Effector memory CD8-positive, alpha-beta T cell (primary cell): Measurements from ENCODE around the gene APP.

ENCODE experiments used
- ATAC-seq: fragments of 150-1000 bp; cut with Tn5 transposase; replicated peaks from 2 replicates; pipeline ENCODE4 v1.10.0; 2021; ENCODE audit warnings: mild to moderate bottlenecking, moderate library complexity
- DNase-seq, 3 experiments: peaks; one replicate each; pipeline ENCODE4 v3.0.0; 2021
- H3K27ac Mint-ChIP-seq, 2 donors: one replicate each; pipeline ENCODE4 v1.8.0; 2022; ENCODE audit warnings: mild to moderate bottlenecking in 2 of 2, mixed read lengths in 2 of 2, moderate library complexity in 2 of 2
- H3K27me3 Mint-ChIP-seq, 2 donors: one replicate each; pipeline ENCODE4 v1.8.0; 2022; ENCODE audit warnings: mixed read lengths in 2 of 2
- H3K36me3 Mint-ChIP-seq: one replicate; pipeline ENCODE4 v1.8.0; 2022; ENCODE audit warnings: mild to moderate bottlenecking, moderate library complexity, mixed read lengths; ENCODE audit not compliant: insufficient read depth
- H3K4me1 Mint-ChIP-seq, 2 donors: one replicate each; pipeline ENCODE4 v1.8.0; 2022; ENCODE audit warnings: low read depth in 2 of 2, mixed read lengths in 2 of 2
- H3K4me3 Mint-ChIP-seq, 2 donors: one replicate each; pipeline ENCODE4 v1.8.0; 2022; ENCODE audit warnings: mild to moderate bottlenecking in 2 of 2, mixed read lengths in 2 of 2, moderate library complexity in 2 of 2
- H3K9me3 Mint-ChIP-seq, 2 donors: one replicate each; pipeline ENCODE4 v1.8.0; 2022; ENCODE audit warnings: mixed read lengths in 2 of 2

Gene APP

DNA sequence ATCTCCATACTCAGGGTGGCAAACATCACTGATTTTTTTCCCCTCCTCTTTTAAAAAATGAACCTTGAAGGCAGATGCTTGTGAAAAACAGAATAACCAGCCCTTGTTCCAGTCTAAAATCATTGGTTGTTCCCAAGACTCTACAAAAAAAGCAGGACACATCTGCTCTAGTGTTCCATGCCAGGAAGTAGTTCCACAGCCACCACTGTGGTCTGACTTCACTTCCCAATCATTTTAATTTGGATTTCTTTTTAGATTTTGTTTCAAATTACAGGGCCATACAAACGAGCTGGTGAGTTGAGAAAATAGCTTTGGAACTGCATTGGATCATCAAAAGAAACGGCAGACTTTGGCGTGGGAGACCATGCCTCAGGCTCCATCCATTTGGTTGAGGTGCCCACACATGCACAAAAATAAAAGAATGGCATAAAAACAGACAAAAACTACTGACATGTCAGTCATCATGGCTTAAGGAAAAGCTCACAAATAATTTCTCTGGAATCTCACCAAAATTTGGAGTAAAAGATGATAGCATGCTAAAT is 225.8 kb downstream of the APP start:
- H3K9me3 Mint-ChIP-seq = peaks cover 0 to 2% of the 10 kb centered on the region in 2 donors
- ATAC-seq = no peak
- H3K4me3 Mint-ChIP-seq = no peak overlapping the region
- H3K4me1 Mint-ChIP-seq = no peaks in the 10 kb centered on the region
- H3K36me3 Mint-ChIP-seq = no peaks in the 10 kb centered on the region
- H3K27ac Mint-ChIP-seq = no peak overlapping the region
- DNase-seq = no peak
- no peaks in the 10 kb centered on the region for H3K27me3 Mint-ChIP-seq

DNA sequence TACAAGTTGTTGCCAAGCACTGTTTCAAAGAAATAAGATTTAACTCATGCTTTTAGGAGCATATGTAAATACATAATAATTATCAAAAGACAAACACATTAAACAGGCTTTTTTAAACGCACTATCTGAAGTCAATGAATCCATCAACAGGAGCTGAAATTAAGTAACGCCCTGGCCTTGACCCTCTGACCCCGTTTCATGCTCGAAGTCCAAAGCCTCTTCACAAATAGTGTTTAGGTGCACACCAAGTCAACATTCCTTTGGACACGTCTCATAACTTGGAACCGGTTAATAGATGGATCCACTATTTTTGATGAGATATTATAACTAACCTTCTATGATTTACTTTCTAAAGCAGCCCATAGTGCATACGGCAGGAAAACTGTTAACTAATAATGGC is 226.5 kb downstream of the APP start:
- Mint-ChIP-seq H3K36me3 (no peaks in the 10 kb centered on the region), H3K4me1 (no peaks in the 10 kb centered on the region), H3K4me3 (no peak overlapping the region), H3K9me3 (peaks cover 0 to 2% of the 10 kb centered on the region in 2 donors), H3K27me3 (no peaks in the 10 kb centered on the region), H3K27ac (no peak overlapping the region)
- DNase-seq (no peak), ATAC-seq (no peak)

DNA sequence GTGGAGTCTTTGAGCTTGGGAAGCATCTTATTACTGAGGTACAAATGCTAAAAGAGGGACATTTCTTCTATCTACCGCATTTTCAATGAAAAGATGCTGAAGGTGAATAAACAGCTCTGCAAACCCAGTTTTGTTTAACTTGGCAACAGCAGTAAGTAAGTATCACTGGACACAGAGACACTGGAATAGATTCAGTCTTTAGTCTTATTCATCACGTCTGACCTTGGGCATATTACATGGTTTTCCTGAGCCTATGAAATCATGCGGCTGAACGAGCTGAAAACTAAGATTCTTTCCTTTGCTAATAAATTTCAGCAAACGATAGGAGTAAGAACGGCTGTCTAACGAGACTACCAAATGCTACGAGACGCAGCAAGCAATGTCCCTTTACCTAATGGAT is 228.4 kb downstream of the APP start:
- Mint-ChIP-seq H3K36me3 (no peaks in the 10 kb centered on the region), H3K4me1 (no peaks in the 10 kb centered on the region), H3K9me3 (peaks cover 0 to 2% of the 10 kb centered on the region in 2 donors), H3K4me3 (no peak overlapping the region), H3K27ac (no peak overlapping the region), H3K27me3 (no peaks in the 10 kb centered on the region)
- DNase-seq = no peak
- no peak for ATAC-seq

DNA sequence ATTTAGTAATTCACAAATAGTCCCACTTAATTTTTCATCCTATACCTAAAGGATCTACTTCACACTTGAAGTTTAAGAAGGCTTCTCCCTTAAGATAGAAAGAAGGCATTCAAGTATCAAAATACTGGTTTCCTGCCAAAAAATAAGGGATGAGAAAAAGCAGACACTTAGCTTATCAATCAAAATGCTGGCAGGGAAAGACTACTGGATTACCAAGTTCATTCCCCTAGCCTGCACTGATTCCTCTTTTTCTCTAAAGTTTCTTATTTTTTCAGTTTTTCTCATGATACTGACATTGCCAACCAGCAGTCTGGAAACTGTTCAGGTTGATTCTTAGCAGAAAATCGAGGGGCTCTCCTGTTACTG is 231.2 kb downstream of the APP start:
- no peaks in the 10 kb centered on the region for H3K9me3 Mint-ChIP-seq
- H3K27me3 Mint-ChIP-seq = no peaks in the 10 kb centered on the region
- no peak overlapping the region for H3K4me3 Mint-ChIP-seq

DNA sequence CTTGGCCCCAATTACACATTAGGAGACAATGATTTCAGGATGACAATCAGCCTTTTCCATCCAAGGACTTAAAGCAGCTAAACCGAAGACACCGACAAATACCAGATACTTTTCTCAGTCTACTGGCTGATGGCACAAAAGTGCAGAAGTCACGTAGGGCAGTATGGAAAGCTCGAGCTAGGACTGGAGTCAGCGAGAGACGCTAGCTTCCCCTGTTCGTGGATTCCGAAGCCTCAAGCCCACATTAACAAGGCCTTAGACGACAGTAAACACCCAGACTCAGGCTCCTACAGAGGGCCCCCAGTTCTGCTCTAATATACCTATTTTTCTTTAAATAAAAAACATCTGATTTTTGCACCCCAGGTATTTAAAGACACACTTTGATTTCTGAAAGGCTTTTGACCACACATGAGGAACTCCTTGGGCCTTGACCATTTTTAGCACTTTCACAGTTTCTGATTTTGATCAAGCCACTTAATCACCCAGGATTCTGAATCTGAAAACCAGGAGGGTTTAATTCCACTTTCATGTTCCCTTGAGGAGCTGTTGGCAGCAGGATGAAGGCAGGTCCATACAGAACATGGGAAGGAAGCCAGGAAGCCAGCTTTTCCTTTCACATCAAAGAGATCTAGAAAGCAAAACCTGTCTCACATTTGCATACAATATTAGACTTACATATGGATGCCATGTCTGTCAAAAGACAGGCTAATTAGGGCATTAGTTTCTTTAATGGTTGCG is 231.7 kb downstream of the APP start:
- H3K9me3 Mint-ChIP-seq = peaks cover 0 to 2% of the 10 kb centered on the region in 2 donors
- H3K4me3 Mint-ChIP-seq = no peak overlapping the region
- no peaks in the 10 kb centered on the region for H3K4me1 Mint-ChIP-seq
- H3K27me3 Mint-ChIP-seq = no peaks in the 10 kb centered on the region
- no peak overlapping the region for H3K27ac Mint-ChIP-seq
- no peaks in the 10 kb centered on the region for H3K36me3 Mint-ChIP-seq
- ATAC-seq (no peak), DNase-seq (no peak)

More for the DNA sequence above, 231.2 kb downstream of the APP start:
- no peaks in the 10 kb centered on the region for H3K36me3 Mint-ChIP-seq
- ATAC-seq = no peak
- DNase-seq = no peak
- H3K27ac Mint-ChIP-seq = no peak overlapping the region
- no peaks in the 10 kb centered on the region for H3K4me1 Mint-ChIP-seq

DNA sequence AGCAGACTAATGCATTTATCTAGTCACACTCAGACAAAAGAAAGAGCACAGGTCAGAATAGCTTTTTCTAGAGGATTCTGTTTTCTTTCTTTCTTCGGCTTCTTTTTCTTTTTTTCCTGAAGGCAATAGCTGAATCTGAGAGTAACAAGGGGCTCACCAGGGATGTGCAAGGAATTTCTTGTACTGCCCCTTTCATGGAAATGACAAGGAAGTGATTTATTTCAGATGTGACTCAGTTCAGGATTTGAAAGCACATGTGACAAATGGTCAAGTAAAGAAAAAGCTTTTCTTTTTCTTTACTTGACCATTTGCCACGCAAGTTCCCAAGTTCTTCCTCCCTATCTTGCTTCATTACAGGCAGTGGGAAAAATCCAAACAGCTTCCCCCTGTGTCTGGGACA is 233.8 kb downstream of the APP start:
- Mint-ChIP-seq H3K4me3 (no peak overlapping the region), H3K4me1 (no peaks in the 10 kb centered on the region), H3K9me3 (peaks cover 0 to 3% of the 10 kb centered on the region in 2 donors), H3K27ac (no peak overlapping the region), H3K27me3 (no peaks in the 10 kb centered on the region), H3K36me3 (no peaks in the 10 kb centered on the region)
- ATAC-seq = no peak
- no peak for DNase-seq

DNA sequence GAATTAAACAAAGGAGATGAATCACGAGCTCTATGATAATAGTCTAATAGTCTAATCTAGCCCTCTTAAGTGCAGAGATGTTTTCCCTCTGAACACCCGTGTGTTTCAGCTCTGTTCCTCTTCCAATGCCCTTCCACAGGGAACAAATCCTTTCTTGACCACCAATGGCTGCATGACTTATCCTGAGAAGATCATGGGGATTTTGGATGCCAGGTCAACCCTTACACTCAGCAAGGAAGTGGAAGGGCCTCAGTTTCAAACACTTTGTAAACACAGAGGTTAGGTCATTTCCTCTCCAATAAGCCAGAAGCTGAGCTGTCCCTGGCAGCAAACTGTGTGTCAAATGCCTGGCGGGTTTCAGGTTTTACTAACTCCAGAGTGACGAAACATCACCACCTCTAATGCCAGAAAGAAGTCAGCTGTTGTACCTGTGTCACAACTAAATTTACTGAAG is 235.8 kb downstream of the APP start:
- H3K4me3 Mint-ChIP-seq = no peak overlapping the region
- ATAC-seq (no peak), DNase-seq (no peak)
- no peaks in the 10 kb centered on the region for H3K4me1 Mint-ChIP-seq
- H3K9me3 Mint-ChIP-seq = peaks cover 0 to 3% of the 10 kb centered on the region in 2 donors
- H3K27me3 Mint-ChIP-seq = peaks cover 0 to 8% of the 10 kb centered on the region in 2 donors
- H3K36me3 Mint-ChIP-seq = no peaks in the 10 kb centered on the region
- no peak overlapping the region for H3K27ac Mint-ChIP-seq

DNA sequence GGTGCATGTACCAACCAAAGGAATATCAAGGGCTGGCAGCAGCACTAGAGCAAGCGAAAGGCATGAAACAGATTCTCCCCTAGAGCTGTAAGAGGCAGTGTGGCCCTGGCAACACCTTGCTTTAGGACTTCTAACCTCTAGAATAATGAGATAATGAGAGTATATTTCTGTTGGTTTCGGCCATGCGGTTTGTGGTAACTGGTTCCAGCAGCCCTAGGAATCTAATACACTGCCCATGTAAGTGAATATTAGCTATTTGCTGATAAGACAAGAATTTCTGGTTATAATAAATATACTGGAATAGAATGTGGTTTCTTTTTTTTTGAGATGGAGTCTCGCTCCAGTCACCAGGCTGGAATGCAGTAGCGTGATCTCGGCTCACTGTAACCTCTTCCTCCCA is 236.4 kb downstream of the APP start:
- Mint-ChIP-seq H3K4me1 (no peaks in the 10 kb centered on the region), H3K36me3 (no peaks in the 10 kb centered on the region), H3K27me3 (peaks cover 0 to 8% of the 10 kb centered on the region in 2 donors), H3K9me3 (peaks cover 0 to 3% of the 10 kb centered on the region in 2 donors), H3K27ac (no peak overlapping the region), H3K4me3 (no peak overlapping the region)
- no peak for DNase-seq
- no peak for ATAC-seq

DNA sequence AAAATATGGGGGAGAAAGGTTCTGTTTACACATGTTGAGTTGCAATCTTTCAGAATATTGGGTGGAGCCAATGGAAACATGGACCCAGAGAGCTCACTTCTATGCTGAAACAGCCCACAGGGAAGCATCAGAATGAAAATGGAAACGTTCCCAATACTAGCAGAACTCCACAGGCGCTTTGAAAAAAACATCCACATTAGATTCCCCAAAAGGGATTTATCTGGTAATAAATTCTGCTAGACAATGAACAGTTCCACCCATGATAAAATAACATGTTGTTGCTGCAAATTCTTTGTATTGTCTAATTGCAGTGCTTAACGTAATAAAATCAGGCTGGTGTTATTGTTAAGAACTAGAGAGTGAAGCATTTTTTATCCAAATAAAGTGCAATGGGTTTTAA is 238.8 kb downstream of the APP start:
- Mint-ChIP-seq H3K36me3 (no peaks in the 10 kb centered on the region), H3K27me3 (peaks cover 0 to 8% of the 10 kb centered on the region in 2 donors), H3K4me1 (no peaks in the 10 kb centered on the region), H3K27ac (no peak overlapping the region), H3K9me3 (peaks cover 0 to 3% of the 10 kb centered on the region in 2 donors), H3K4me3 (no peak overlapping the region)
- DNase-seq = no peak
- no peak for ATAC-seq

DNA sequence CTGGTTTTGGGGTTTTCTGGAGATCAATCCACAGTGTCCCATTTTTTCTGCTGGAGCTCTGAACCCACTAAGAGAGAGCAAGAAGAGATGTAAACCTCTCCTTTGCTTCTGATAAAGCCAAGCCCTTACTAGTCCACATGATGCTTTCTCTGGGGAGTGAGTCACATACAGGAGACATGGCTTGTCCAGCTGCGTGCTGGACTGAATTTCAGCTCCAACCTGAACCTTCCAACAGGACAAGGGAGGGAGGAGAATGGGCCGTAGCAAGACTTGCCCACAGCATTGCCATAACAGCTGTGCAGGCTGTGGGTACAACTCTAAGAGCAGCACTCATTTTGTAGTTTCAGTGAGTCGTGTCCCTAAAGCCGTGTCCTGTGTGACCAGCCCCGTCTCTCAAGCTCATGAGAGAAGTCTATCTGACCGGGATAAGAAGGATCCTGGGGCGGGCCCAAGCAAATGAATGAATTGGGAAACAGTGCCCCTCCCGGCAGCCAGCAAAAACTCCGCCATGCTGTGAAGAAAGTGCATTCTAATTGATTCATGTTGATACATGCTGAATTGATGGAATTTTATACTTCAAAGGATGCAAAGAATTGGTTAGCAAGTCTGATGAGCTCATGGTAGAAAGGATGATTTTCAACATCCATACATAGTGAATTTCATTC is 240.6 kb downstream of the APP start:
- DNase-seq (no peak), ATAC-seq (no peak)
- H3K9me3 Mint-ChIP-seq = peaks cover 0 to 3% of the 10 kb centered on the region in 2 donors
- peaks cover 4% of the 10 kb centered on the region for H3K36me3 Mint-ChIP-seq
- H3K27ac Mint-ChIP-seq = no peak overlapping the region
- no peak overlapping the region for H3K4me3 Mint-ChIP-seq
- peaks cover 0 to 8% of the 10 kb centered on the region in 2 donors for H3K27me3 Mint-ChIP-seq
- H3K4me1 Mint-ChIP-seq = peaks cover 0 to 2% of the 10 kb centered on the region in 2 donors

DNA sequence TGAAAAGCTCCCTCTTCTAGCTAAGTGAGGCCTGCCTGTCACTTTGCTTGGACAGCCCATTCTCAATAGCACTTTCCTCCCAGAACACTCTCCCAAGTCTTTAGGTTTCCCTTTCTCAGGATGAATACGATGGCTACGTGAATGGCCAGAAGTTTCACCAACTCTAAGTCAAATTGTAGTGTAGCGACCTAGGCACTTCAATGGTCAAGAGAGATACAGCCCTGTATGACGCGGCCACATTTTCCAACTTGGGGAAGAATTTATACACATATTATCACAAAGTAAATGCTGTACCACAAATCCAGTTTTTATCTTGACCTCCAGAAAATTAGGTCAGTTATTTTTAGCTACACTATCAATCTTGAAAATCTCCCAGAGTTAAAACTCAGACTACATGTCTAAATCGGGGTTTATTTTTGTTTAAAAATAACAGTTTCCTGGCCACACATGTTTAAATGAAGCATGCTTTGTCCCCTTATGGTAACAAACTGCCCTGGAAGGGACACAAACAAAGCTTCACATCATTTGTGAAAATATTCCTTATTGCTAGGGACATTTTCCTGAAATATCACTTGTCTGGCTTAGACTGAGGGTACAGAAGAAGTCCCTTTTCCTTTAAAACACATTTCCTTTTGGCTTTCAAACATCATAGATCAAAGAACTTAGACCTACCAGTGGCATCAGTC is 243.2 kb downstream of the APP start:
- peaks cover 4% of the 10 kb centered on the region for H3K36me3 Mint-ChIP-seq
- peaks cover 0 to 2% of the 10 kb centered on the region in 2 donors for H3K4me1 Mint-ChIP-seq
- no peak overlapping the region for H3K4me3 Mint-ChIP-seq
- H3K27ac Mint-ChIP-seq = no peak overlapping the region
- no peak for DNase-seq
- H3K9me3 Mint-ChIP-seq = no peaks in the 10 kb centered on the region
- ATAC-seq = no peak
- H3K27me3 Mint-ChIP-seq = peaks cover 0 to 8% of the 10 kb centered on the region in 2 donors

DNA sequence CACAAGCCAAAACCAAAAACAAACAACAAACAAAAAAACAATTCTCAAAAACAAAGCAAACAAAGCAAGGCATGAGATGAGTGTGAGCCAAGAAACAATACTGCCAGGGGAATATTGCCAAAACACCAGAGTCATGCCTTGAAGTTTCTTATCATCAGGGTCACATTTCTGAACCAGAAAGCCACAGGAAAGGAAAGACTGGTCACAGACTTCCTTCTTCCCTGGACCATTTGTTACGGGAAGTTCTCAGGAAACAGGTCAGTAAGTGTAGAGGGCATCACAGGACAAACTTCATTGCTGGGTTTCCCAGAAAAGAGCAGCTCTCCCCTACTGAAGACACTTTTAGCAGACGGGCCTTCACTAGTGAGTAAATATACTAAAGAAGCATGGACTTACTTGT is 244.6 kb downstream of the APP start:
- peaks cover 0 to 2% of the 10 kb centered on the region in 2 donors for H3K4me1 Mint-ChIP-seq
- no peak overlapping the region for H3K27ac Mint-ChIP-seq
- DNase-seq = no peak
- ATAC-seq = no peak
- peaks cover 0 to under 1% of the 10 kb centered on the region in 2 donors for H3K27me3 Mint-ChIP-seq
- no peak overlapping the region for H3K4me3 Mint-ChIP-seq
- no peaks in the 10 kb centered on the region for H3K9me3 Mint-ChIP-seq
- H3K36me3 Mint-ChIP-seq = peaks cover 4% of the 10 kb centered on the region

DNA sequence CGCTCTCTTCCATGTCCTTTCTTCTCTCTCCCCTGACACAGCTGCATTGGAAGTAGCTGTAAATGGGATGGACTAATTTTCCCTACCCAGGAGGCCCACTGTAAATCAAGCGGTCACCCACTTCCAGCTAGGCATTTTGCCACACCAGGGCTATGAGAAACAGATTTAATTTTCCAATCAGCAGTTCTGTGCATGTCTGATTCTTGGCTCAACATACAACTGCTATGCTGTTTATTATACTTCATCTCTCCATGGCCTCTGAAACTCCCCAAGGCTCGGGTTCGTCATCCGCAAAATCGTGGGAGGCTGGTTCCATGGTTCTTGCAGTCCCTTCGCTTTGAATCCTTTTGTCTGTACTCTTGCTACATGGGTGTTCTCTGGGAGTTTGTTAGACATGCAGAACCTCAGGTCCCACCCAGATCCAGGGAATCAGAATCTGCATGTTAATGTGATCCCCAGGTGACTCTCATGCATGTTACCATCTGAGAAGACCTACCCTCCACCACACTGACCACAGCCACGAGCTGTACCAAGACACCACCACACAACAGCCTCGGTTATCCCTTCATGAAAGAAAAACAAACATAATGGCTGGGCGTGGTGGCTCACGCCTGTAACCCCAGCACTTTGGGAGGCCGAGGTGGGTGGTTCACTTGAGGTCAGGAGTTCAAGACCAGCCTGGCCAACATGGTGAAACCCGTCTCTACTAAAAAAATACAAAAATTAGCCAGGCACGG is 245.3 kb downstream of the APP start:
- peaks cover 4% of the 10 kb centered on the region for H3K36me3 Mint-ChIP-seq
- no peaks in the 10 kb centered on the region for H3K9me3 Mint-ChIP-seq
- H3K27ac Mint-ChIP-seq = no peak overlapping the region
- H3K27me3 Mint-ChIP-seq = no peaks in the 10 kb centered on the region
- no peak overlapping the region for H3K4me3 Mint-ChIP-seq
- no peak for DNase-seq
- no peak for ATAC-seq
- peaks cover 0 to 2% of the 10 kb centered on the region in 2 donors for H3K4me1 Mint-ChIP-seq
